NCI-H2081 (cell line): Measurements from ENCODE around the gene SUPT3H.

Experiments used
- DNase-seq, 2 experiments: peaks; one replicate each; lab custom pipeline; 2025; lab: John Stamatoyannopoulos, UW

Gene SUPT3H

GRCh38 chr6:44788387-44788981 is 589.2 kb downstream of the SUPT3H start:
- no peak for DNase-seq

GRCh38 chr6:44787254-44787834 is 590.4 kb downstream of the SUPT3H start:
- DNase-seq, result no peak

GRCh38 chr6:44785130-44785529 is 592.6 kb downstream of the SUPT3H start:
- DNase-seq, result no peak

- no peak for DNase-seq
These were observed 593.5 kb downstream of the SUPT3H start for GRCh38 chr6:44784195-44784594.

GRCh38 chr6:44782892-44783291 is 594.8 kb downstream of the SUPT3H start:
- no peak for DNase-seq

- DNase-seq, result no peak
These were observed 595.7 kb downstream of the SUPT3H start for GRCh38 chr6:44781912-44782597.

GRCh38 chr6:44780161-44780560 is 597.6 kb downstream of the SUPT3H start:
- no peak for DNase-seq

GRCh38 chr6:44779130-44779826 is 598.5 kb downstream of the SUPT3H start:
- DNase-seq, result no peak
